AML-193 (cell line): ENCODE data around the gene NME3.
A peak's percentile ranks its signal among the peaks of the same experiment; 100 is the strongest.

Experiments
- DNase-seq, 2 experiments: peaks; one replicate each; lab custom pipeline; 2025; lab: John Stamatoyannopoulos, UW

Gene NME3

DNA sequence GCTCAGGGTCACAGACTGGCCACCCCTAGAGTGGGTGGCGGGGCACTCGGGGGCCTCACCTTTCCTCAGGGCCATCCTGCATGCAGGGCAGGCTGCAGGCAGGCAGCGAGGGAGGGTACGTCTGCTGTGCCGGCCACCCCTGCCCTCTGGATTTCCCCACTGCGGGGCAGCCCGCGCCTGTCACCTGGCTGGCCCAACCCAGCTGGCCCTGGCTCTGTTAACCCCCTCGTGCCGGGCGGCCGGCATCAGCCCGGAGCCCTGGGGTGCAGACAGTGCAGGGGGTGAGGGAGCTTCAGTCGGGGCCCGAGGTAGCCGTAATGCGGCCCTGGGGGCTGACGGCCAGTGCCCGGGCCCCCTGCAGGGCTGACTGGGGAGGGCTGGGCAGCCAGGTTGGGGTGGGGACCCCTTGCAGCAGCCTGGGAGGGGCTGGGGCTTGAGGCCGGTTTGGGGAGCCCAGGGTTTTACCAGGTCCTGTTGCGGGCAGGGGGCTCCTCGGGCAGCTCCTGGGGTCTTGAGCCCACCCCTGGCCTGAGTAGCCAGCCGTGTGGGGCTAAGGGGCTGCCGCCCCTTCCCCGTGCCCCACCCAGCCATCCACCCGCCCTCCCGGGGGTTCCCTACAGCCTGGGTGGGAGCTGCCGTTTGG lies 22.4 kb upstream of the NME3 start, which contains the start of gene IGFALS:
TSS of gene IGFALS (minus strand) at position 128 of the 643 bp plus-strand sequence. CDS start at position 75, 53 bp downstream.
- no peak for DNase-seq

DNA sequence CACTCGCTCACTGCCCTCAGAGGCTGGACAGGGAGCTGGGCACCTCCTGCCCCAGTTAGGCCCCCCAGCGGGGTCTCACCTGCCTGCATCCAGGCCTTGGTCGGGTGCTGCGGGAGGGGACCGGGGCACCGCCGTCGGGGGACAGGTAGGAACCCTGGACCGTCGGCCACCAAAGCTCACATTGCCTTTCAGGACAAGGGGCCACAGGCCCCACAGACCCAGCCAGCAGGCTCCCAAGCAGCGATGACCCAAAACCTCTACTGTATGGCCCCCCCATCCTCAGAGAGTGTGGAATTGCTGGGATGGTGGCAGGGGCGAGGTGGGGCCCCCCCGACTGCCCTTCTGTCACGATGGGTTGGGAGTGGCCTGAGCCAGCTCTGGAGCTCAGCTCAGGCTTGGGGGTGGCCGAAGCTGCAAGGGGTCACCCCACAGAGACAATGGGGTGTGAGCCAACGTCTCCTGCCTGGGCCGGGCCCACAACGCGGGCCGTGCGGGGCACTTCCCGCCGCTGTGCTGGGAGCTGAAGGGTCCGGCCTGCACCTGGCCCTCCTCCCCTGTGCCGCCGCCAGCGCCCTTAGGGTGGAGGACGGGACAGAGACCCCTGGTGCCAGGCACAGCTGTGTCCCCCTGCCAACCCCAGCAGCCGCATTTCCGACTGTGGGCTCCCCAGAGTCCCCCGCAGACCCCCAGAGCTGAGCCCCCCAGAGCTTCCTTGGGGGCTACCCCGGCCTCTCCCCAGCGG lies 21.7 kb upstream of the NME3 start:
- no peak for DNase-seq

DNA sequence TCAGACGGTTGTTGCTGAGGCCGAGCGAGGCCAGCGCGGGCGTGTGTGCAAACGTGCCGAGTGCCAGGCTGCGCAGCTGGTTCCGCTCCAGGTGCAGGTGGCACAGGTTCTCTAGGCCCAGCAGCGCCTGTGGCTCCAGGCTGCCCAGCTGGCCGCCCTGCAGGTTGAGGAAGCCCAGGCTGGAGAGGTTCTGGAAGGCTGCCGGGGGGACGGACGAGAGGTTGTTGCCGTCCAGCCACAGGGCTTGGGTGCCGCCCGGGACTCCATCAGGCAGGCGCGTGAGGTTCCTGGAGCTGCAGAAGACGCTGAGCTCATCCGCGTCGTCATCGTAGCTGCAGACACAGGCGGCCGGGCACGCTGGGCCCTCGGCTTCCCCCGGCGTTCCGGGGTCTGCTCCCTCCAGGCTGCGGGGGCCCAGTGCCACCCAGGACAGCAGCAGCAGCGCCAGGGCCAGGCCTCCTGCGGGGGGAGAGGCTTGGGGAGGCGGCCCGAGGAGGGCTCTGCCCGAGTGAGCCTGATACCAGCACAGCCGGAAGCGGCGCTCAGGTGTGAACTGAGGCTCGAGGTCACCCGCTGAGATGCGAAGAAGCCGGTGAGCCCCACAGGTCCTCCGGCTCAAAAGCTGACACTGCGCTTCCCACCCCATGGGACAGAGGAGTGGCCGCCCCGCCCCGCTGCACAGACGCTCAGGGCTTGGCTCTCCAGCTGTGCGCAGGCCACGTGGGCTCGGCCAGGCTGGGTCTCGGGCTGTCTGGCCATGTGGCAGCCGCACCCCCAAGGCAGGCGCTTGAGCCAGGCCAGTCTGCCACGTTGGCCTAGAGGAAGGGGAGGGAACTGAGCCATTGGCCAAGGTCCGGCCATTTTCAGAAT lies 20.8 kb upstream of the NME3 start:
- DNase-seq = no peak

DNA sequence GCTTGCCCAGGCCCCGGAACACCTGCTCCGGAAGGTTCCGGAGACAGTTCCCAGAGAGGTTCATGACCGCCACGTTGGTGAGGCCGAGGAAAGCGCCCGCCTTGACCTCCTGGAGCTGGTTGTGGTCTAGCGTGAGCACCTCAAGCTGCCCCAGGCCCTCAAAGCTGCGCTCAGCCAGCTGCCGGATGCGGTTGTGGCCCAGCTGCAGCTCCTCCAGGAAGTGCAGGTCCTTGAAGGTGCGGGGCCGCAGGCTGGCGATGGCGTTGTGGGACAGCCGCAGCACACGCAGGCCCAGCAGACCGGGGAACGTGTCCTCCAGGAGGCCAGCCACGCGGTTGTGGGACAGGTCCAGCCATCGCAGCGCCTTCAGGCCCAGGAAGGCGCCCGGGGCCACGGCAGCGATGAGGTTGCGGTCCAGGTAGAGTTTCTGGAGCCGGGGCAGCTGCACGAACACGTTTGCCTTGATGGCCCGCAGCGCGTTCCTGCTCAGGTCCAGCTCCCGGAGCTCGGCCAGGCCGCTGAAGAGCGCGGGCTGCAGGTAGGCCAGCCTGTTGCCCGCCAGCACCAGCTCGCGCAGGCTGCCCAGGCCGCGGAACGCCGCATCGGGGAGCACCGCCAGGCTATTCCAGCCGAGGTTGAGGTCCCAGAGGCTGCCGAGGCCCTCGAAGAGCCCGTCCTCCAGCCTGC lies 20.1 kb upstream of the NME3 start:
- no peak for DNase-seq

DNA sequence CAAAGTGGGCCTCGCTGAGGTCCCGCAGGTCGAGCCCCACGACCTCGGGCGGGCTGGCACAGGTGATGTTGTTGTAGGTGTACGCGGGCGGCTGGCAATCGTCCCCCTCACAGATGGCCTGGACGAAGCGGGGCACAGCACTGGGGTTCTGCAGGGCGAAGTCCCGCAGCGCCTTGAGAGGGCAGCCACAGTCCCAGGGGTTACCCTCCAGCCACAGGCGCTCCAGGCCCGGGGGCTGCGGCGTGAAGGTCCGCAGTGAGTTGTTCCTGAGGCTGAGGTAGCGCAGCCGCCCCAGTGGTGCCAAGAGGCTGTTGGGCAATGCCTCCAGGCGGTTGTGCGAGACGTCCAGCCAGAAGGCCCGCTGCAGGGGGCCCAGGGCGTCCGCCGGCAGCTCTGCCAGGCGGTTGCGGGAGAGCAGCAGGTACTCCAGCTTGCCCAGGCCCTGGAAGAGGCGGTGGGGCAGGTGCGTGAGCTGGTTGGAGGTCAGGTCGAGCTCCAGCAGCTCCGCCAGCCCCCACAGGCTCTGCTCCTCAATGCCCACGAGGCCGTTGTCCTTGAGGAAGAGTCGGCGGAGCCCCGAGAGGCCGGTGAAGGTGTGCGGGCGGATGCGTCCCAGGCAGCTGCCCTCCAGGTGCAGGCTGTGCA lies 19.4 kb upstream of the NME3 start:
- no peak for DNase-seq

DNA sequence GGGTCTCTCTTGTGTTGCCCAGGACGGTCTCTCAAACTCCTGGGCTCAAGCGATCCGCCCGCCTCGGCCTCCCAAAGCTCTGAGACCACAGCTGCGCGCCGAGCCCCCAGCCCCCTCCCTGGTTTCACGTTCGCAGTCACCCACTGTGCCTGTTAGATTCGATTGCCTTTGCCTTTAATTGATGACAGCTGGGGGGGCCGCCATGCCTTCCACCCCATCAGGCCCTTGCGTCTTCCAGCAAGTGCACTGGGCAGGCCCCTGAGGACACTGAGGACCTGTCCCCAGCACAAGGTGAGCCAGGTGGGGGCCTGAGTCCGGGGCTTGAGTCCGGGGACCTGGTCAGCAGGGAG lies 18.9 kb upstream of the NME3 start:
- no peak for DNase-seq

DNA sequence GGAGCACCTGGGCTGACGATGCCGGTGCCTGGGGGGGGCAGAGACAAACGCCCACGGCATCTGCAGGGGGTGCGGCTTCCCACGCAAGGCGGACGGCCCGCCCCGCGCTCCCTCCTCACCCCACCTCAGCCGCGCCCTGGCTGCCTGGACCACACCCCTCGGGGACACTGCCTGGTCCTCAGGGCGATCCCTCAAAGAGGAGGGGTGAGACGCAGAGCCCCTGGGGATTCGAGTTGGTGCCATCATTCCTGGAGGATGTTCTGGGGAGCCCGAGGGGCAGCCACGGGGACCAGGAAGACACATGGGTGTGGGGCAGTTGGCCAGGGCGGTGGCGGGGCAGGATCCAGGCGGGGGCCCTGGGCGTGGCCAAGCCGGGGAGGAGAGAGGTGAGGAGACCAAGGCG lies 18.3 kb upstream of the NME3 start:
- no peak for DNase-seq

DNA sequence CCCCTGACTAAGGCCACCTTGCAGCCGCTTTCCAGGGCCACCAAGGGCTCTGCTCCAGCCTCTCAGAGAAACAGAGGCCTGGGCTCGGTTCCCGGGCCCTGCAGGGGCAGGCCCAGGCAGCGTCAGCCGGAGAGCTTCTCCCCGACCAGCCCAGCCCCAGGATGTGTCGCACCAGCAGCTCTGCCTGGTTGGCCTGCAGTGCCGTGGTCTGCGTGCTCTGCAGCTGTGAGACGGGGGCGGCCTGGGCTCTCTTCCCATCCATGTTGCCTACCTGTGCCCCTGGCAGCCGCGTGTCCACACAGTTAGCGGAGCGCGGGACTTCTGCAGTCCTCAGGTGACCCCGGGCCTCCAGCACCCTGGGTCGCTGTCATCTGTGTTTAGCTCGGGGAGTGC lies 17.4 kb upstream of the NME3 start:
- no peak for DNase-seq

DNA sequence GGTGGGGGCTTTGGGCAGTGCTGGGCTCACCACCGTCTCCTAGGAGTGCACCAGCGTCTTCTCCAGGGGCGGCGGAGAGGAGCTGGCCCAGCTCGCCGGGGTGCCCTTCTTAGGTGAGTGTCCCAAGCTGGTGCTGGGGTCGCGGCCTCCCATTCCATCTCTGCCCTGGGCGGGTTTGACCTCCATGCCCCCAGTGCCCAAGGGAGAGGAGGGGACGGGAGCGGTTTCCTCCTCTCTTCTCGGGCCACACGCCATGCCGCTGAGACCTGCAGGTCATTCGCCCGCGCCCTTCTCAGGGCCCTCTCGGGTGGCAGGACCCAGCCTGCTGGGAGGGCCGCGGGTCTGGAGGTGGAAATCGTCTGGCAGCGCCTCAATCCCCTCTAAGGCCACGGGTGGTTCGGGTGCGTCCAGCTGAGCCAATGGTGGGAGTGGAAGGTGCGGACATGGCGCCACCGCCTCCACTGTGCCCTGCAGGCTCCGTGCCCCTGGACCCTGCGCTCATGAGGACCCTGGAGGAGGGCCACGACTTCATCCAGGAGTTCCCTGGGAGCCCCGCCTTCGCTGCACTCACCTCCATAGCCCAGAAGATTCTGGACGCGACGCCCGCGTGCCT lies 16.9 kb upstream of the NME3 start:
- no peak for DNase-seq

DNA sequence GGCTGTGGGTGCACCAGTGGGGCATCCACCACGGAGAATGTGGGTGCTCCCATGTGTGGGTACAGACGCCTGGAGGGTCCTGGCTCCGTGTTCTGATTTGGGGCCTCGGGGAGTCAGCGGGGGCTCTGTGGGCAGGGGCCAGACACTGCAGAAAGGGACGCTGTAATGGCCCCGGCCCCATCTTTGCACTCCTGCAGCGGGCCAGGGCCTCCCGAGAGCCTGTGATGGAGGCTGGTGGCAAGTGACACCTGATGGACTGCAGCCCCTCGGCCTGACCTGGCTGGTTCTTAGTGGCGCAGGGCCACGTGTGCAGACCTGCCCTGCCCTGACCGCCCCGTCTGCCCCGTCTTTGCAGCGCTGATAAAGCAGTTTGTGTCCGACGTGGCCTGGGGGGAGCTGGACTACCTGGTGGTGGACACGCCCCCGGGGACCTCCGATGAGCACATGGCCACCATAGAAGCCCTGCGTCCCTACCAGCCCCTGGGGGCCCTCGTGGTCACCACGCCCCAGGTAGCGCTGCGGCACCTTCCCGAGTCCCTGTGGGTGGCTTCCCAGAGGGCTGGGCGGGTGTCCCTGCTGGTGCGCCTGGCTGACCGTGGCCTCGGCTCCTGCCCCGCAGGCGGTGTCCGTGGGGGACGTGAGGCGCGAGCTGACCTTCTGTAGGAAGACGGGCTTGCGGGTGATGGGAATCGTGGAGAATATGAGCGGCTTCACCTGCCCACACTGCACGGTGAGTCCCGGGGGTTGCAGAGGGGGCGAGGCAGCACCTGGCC lies 16.2 kb upstream of the NME3 start:
- no peak for DNase-seq

DNA sequence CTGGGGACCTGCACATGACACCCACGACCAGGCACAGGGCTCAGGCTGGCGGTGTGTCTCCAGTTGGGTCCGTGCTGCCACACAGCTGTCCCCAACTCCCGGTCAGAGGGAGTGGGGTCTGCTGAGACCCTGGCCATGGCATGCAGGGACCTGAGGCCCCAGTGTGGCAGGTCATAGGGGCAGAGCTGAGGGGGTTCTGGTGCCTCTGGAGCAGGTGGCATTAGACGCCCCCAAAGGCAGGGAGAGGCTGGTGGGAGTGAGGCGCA lies 15.6 kb upstream of the NME3 start:
- no peak for DNase-seq

DNA sequence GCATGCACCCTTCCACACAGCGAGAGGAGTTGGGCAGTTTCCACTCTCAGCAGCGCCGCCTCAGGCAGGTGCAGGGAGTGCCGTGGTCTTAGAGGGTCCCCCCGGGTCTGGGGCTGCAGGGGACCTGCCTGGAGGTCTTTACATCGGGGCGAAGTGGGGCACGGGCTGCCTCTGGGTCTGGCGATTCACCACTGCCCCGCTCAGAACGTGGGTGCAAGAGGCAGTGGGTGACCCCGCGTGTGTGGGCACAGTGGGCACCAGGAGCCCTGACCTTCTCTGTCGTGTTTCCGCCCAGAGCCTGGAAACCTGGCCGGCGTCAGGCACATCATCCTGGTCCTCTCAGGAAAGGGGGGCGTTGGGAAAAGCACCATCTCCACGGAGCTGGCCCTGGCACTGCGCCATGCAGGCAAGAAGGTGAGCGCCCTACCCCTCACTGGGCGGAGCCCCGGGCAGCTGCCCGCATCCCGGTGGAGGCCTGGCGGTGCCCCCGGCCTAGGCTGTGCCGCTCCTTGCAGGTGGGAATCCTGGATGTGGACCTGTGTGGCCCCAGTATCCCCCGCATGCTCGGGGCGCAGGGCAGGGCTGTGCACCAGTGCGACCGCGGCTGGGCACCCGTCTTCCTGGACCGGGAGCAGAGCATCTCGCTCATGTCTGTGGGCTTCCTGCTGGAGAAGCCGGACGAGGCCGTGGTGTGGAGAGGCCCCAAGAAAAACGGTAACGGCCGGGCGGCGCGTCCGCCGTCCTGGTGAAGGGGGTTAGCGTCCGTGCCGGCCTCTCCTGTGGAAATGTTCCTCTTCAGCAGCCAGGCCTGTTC lies 15.1 kb upstream of the NME3 start:
- DNase-seq = no peak

DNA sequence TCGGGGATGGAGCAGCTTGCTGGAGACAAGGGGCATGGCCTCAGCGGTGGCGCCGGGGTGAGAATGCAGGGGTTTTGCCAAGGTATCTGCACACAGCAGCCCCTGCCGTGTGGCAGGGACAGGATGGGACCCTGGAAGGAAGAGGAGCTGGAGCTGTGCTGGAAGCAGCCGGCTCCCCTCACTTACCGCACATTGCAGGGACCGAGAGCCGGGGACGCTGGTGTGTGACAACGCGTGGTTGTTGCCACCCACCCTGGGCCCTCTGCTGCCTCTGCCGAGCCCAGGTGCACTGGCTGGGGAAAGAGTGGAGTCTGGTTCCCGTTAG lies 14.5 kb upstream of the NME3 start:
- no peak for DNase-seq

DNA sequence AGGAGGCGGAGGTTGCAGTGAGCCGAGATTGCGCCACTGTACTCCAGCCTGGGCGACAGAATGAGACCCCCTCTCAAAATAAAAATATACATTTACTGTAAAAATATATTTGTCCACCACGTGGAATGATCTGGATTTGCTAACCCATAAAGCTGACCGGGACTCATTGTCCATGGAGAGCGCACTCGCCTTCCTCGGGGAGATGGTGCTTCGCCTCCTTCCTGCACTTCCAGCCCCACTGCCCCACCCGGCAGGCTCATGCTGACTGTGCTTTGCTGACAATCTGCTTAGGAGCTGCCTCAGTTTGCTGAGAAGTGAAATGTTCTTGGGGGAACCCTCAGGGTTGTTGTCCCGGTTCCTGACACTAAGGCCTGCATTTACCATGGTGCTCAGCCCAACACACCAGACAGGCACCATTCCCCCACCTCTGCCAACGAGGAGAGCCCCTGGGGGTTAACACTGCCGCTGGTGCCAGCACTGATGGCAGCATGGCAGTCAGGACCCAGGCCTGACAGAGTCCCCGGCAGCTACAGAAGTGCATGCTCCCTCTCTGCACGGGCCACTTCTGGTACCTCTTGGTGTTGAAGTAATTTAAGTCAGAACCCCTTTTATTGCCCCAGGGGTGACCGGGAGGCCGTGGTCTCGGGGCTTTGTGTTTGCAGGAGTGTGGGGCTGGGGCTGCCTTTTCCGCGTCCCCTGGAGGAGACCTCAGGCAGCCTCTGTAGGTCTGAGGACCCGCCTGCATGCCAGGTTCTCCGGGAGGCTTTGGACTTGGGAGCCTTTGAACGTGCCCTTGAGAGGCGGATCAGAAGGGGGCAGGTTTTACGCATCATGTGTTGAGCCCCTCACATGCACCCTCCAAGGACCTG lies 13.9 kb upstream of the NME3 start:
- DNase-seq = no peak

DNA sequence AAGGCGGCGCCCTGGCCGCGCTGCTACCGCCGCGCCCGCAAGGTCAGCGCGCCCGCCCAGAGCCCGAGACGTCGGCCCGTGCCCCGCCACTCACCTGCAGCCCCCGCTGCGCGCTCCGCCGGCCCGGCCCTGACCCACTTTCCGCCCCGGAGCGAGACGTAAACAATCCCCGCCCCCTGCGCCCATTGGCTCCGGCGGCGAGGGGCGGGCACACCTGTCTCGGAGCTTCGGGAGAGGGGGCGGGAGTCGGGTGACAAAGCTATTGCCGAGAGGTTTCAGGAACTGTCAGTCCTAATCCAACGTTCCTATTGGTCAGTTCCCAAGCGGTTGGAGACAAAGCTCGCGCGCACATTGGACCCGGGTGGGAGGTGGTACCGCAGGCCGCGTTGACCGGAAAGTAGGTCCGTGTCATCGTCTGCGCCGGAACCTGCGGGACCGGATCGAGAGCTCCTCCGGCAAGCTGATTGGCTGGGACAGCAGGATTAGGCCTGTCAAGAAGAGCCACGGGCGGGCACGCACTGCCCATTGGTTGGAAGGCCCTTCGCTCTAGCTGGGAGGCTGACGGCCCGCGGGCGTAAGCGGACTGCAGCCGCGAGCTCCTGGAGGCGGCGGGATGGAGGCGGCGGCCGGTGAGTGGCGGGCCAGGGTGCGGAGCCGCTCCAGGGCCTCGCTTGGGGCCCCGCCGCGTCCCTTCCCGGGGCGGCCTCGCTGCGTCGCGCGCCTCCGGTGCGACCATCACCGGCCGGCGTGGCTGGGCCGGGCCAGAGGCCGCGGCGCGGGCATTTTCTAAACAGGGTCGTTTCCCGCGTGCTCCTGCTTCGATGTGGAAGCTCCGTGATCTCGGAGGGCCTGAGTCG lies 11.3 kb upstream of the NME3 start, which contains the start of the genes NUBP2 and SPSB3:
TSS of gene NUBP2 (plus strand) at position 553 of the 857 bp plus-strand sequence. CDS start at position 614, 61 bp downstream.
TSS of gene SPSB3 (minus strand) at position 164 of the 857 bp plus-strand sequence. CDS start 1,088 bp downstream, outside the sequence.
- peak; percentile 99 for DNase-seq

DNA sequence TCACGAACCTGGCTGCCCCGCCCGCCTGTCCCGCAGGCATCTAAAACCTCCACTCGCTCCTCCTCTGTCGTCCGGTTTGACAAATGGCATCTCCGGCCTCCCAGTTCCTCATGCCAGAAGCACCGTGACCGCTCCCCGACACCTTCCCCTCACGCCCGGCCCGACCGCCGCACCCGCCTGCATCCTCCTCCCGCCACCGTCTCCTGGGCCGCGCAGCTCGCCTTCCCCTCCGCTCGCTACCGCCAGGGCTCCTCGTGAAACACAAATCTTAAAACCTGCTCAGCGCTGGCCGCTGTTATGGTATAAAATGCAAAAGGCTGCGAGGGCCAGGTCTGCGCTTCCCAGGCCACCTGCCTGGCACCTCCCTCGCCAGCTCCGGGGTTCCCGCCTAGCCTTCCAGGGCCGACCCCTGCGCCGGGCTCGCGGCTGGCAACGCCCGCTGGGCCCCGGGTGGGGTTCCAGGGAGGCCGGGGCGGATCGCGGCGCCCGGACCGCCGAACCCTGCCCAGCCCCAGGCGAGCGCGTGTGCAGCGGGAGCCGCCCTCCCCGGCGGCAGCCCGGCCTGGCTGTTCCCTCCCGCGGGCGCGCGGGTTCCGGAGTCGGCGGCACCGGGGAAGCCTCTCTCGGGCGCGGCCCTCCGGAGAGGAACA lies 10.5 kb upstream of the NME3 start:
- peak; percentile 4 to 10 for DNase-seq

DNA sequence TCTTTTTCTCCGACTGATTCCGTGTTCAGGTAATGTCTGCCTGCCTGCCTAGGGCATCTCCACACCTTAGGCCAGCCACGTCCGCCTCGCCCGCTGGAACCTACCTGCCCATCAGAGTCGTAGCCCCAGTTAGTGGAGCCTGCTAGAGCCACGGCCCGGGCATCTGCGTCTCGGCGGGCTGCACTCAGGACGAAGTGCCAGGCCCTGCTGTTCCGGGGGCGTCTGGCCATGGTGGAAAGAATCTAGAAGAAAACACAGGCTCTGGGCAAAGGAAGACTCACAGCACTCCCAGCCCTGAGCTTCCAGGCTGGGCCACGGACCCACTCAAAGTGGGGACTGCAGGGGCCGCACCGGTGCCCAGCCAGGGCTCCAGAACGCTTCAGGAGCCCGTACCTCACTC lies 9.9 kb upstream of the NME3 start:
- no peak for DNase-seq
